ENCODE results near the gene FAM107B.

DNA sequence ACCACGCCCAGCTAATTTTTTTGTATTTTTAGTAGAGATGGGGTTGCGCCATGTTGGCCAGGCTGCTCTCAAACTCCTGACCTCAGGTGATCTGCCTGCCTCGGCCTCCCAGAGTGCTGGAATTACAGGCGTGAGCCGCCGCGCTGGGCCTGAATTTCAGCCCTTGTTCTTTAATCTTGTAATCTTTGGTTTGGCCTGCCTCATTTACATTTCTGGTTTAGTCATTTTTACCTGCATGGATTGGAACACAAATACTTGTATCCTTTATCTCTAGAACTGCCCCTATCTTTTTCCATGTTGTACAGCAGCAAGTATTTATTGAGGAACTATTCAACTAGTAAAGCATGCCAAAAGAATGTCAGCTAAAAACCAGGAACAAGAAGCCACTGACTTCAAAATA lies 248.4 kb downstream of the FAM107B start:
- TF ChIP-seq, protein P1, sequence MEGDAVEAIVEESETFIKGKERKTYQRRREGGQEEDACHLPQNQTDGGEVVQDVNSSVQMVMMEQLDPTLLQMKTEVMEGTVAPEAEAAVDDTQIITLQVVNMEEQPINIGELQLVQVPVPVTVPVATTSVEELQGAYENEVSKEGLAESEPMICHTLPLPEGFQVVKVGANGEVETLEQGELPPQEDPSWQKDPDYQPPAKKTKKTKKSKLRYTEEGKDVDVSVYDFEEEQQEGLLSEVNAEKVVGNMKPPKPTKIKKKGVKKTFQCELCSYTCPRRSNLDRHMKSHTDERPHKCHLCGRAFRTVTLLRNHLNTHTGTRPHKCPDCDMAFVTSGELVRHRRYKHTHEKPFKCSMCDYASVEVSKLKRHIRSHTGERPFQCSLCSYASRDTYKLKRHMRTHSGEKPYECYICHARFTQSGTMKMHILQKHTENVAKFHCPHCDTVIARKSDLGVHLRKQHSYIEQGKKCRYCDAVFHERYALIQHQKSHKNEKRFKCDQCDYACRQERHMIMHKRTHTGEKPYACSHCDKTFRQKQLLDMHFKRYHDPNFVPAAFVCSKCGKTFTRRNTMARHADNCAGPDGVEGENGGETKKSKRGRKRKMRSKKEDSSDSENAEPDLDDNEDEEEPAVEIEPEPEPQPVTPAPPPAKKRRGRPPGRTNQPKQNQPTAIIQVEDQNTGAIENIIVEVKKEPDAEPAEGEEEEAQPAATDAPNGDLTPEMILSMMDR (IDR thresholded peaks at IDR 0.05) = no peak
- no peak for TF ChIP-seq POLR2A (IDR thresholded peaks at IDR 0.05)

Measured in uterus (tissue), 2 donors.